Stimulated activated naive CD8-positive, alpha-beta T cell treated with anti-CD3 and anti-CD28 coated beads, Interleukin-15, Interleukin-2, amounts not matched to agents 100 U/mL and 50 U/mL, for 24 hours (primary cell): ENCODE results near the gene ZBTB9.

ENCODE experiments used
- ATAC-seq: fragments of 150-1000 bp; cut with Tn5 transposase; one replicate; pipeline ENCODE4 v1.10.0; 2021
- DNase-seq: peaks from one replicate; pipeline ENCODE4 v3.0.0; 2021

ZBTB9 gene

GRCh38 chr6:33433001-33433543 is 21.3 kb upstream of the ZBTB9 start:
- no peak for ATAC-seq
- DNase-seq = no peak

GRCh38 chr6:33433544-33434191 is 20.7 kb upstream of the ZBTB9 start:
- no peak for ATAC-seq
- DNase-seq = no peak

GRCh38 chr6:33434961-33435360 is 19.4 kb upstream of the ZBTB9 start:
- DNase-seq = no peak
- no peak for ATAC-seq

- DNase-seq = no peak
- ATAC-seq = no peak
Measured at GRCh38 chr6:33437666-33438065, 16.7 kb upstream of the ZBTB9 start.

- ATAC-seq (no peak), DNase-seq (no peak)
Measured at GRCh38 chr6:33438978-33439594, 15.3 kb upstream of the ZBTB9 start.

- DNase-seq (no peak), ATAC-seq (no peak)
Measured at GRCh38 chr6:33439956-33440648, 14.3 kb upstream of the ZBTB9 start.

- DNase-seq (no peak), ATAC-seq (no peak)
Measured at GRCh38 chr6:33440649-33441309, 13.6 kb upstream of the ZBTB9 start.

- DNase-seq = no peak
Measured at GRCh38 chr6:33441457-33441856, 12.9 kb upstream of the ZBTB9 start.

GRCh38 chr6:33442283-33442682 is 12.1 kb upstream of the ZBTB9 start:
- DNase-seq (no peak), ATAC-seq (no peak)

More at GRCh38 chr6:33441457-33441856, 12.9 kb upstream of the ZBTB9 start:
- ATAC-seq = no peak

GRCh38 chr6:33443025-33443424 is 11.4 kb upstream of the ZBTB9 start:
- no peak for ATAC-seq
- DNase-seq = no peak

GRCh38 chr6:33443619-33444504 is 10.5 kb upstream of the ZBTB9 start:
- DNase-seq (no peak), ATAC-seq (no peak)

GRCh38 chr6:33445119-33445603 is 9.2 kb upstream of the ZBTB9 start:
- DNase-seq (no peak), ATAC-seq (no peak)

- no peak for ATAC-seq
- DNase-seq = no peak
Measured at GRCh38 chr6:33446356-33446755, 8.0 kb upstream of the ZBTB9 start.

GRCh38 chr6:33450434-33450833 is 3.9 kb upstream of the ZBTB9 start:
- no peak for DNase-seq
- no peak for ATAC-seq

- ATAC-seq = no peak
- DNase-seq = no peak
Measured at GRCh38 chr6:33451606-33452005, 2.8 kb upstream of the ZBTB9 start.

GRCh38 chr6:33452496-33452895 is 1.9 kb upstream of the ZBTB9 start:
- DNase-seq (no peak), ATAC-seq (no peak)

- DNase-seq = no peak
- no peak for ATAC-seq
Measured at GRCh38 chr6:33453393-33454008, 875 bp upstream of the ZBTB9 start.

GRCh38 chr6:33455051-33455450 is 675 bp downstream of the ZBTB9 start:
- DNase-seq = no peak
- no peak for ATAC-seq

GRCh38 chr6:33456156-33456555 is 1.8 kb downstream of the ZBTB9 start:
- DNase-seq = no peak
- no peak for ATAC-seq

- ATAC-seq (no peak), DNase-seq (no peak)
Measured at GRCh38 chr6:33458676-33459075, 4.3 kb downstream of the ZBTB9 start.

- ATAC-seq (no peak), DNase-seq (no peak)
Measured at GRCh38 chr6:33459226-33459625, 4.8 kb downstream of the ZBTB9 start.
